Raji (cell line): ENCODE results near the gene C1GALT1.

Experiments used
- POLR2A ChIP-seq: IDR thresholded peaks from 2 replicates; pipeline ENCODE4 v1.6.1; 2011; ENCODE audit warnings: low read depth, low read length, control low read depth; ENCODE audit not compliant: insufficient read depth

C1GALT1 gene

DNA sequence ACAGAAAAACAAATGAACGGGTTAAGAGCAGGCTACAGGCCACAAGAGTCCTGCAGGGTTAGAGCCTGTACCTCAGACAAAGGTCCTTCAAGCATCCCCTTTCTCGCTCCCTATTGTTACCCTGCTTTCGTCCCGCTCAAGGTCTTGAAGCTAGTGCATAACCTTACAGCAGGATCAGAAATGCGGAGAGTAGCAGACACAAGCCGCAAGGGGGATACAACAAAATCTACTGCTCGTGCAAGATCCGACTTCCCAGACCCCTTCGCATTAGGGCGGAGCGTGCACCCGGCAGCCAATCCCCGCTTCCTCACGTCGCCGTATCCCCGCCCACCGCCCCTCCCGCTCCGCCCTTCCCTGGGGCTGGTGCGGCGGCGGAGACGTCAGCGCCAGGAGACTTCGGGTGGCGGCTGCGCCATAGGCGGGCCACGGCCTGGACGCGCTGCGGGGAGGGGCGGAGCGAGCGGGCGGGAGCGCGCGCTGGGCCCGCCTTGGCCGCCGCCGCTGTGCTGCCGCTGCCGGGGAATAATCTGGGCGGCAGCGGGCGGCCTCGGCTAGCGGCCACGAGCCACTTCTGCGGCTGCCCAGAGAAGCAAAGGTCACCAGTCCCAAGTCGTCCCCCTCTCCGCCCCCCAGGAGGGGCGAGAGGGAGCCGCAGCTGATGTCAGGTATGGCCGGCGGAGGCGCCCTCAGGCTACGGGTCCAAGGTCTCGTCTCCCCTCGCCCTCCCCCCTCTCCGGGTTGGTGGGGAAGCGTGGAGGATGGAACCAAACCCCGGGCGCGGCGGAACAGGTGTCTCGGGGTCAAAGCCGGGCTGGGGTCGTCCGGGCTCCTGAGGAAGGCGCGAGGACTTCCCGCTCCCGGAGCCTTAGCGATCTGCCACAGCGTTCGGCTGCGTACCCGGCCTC is at the start of gene C1GALT1:
C1GALT1 (plus strand) TSS at position 389 of the 905 bp plus-strand sequence. CDS start 51,776 bp downstream, outside the sequence.
- TF ChIP-seq POLR2A, result peak; percentile 91

GRCh38 chr7:7134046-7134445 is 48.3 kb upstream of the C1GALT1 start:
- TF ChIP-seq POLR2A, result no peak

DNA sequence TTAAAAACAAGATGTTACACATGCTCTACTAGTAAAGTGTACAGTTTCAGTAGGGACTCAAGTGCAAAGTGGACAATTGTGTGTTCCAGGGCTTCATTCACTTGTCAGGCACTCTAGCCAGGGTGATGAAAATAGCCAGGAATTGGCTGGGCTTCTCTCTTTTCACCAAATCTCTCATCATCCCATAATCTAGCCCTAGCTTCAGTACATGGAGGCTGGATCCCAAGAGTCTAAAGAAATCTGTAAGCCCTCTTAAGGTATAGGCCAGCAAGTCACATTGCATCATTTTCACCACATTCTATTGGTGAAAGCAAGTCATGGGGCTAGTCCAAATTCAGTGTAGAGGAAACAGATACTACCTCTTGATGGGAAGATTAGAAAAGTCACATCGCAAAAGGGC is 47.3 kb upstream of the C1GALT1 start:
- TF ChIP-seq POLR2A, result no peak

DNA sequence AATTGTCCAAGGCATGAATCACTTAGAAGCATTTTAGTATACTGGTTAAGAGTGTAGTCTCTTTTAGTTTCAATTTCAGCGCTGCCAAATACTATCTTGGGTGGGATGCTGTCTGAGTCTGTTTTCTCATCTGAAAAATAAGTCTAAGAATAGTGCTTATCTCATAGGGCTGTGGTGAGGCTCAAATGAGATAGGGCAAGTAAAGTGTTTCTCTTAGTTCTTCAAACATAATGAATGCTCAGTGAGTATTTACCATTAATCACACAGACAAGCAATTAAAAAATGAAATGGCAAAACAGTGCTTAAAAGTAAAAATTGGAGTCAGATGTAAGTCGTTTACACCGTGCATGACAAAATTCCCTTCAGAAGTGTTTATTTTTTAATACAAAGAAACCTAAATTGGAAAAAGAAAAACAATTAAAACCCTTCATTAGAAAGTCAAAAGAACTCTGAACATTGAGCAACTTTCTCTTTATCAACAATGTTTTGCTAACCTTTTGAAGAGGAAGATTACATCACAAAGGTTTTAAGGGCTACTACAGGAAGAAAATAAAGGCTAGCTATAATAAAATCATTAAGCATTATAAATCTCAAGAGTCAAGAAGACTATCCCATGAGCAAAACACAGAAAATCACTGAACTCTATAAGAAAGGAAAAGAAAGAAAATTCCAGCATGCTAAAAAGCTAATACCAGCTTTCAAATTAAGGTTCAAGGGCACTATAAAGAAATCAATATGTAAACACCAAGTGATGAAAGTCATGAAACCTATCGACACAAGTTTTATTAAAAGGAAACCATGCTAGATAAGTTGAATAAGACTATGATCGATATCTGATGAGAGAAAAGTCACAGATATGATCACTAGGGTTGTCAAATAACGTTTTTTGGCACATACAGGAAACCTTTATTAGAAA is 45.6 kb upstream of the C1GALT1 start:
- no peak for TF ChIP-seq POLR2A

GRCh38 chr7:7138897-7139296 is 43.4 kb upstream of the C1GALT1 start:
- no peak for TF ChIP-seq POLR2A

- no peak for TF ChIP-seq POLR2A
Measured at GRCh38 chr7:7146837-7147236, 35.5 kb upstream of the C1GALT1 start.

DNA sequence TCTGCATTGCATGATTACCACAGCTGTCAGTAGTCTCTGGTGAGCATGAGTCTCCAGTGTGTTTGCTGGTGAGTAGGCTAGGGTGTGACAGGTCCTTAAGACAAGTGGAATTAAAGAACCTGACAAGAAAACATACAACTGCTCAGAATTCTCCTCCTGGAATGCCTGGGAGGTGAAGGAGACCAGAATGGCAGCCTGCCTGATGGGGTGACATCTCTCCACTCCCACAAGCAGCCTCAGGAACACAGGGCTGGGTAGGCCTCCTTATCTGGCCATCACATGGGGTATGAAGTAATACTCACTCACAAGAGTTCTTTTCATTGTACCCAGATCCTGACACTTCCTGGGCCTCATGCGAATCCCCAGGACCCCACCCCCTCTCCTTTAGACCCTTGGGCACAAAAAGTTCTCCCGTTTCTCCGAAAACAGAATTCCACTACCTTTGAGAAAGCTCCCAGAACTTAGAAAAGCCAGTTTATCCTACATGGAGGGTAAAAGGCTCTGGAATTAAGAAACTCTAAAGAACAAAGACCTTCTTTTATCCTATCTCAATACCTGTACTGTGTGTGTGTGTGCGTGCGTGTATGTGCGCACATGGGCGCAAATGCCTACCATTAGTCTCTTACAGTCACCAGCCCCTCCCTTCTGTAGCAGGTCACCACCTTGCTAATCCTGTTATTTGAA is 33.4 kb upstream of the C1GALT1 start:
- TF ChIP-seq POLR2A, result no peak

DNA sequence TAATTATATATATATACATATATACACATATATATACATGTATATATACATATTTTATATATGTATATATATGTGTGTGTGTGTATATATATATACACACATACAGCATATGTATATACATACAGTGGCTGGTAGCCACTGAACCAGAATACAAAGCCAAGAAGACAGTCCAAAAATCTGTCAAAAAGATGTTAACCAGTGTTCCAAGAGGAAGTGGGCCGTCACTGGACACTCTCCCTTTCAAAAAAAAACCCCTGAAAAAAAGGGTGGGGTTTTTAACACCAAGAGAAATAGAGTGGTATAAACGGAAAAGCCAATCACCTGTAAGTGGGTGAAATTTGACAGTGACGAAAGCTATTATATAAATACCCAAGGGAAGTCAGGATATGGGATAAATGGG is 31.1 kb upstream of the C1GALT1 start:
- TF ChIP-seq POLR2A, result no peak

GRCh38 chr7:7151865-7152264 is 30.5 kb upstream of the C1GALT1 start:
- TF ChIP-seq POLR2A, result no peak

DNA sequence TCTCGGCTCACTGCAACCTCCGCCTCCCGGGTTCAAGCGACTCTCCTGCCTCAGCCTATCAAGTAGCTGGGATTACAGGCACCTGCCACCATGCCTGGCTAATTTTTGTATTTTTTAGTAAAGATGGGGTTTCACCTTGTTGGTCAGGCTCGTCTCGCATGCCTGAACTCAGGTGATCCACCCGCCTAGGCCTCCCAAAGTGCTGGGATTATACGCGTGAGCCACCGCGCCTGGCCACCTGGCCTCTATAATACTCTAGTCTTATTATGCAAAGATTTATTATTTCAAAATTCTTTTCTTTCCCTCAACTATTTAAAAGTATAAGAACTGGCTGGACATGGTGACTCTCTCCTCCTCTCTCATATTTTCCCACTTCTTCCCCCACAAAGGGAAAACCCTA is 30.0 kb upstream of the C1GALT1 start:
- TF ChIP-seq POLR2A, result no peak

DNA sequence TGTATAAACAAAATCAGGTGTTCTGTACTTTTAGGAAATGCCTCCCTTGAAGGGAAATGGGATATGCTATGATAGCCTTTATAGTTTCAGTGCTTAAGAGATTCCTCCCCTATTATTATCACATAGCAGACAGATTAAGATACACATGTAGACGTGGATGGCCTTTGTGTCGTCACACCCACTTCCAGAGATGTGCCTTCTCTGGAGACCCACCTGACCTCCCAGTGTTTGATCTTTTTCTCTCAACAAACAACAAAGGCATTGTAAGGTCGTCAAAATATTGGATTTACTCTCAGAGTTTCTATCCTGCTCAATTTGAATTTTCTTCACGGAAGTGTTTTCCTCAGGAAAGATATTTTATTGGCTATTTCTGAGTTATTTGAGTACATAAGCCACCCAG is 25.7 kb upstream of the C1GALT1 start:
- TF ChIP-seq POLR2A, result no peak

GRCh38 chr7:7157177-7157886 is 25.0 kb upstream of the C1GALT1 start:
- no peak for TF ChIP-seq POLR2A

GRCh38 chr7:7157887-7158271 is 24.5 kb upstream of the C1GALT1 start:
- TF ChIP-seq POLR2A, result no peak

DNA sequence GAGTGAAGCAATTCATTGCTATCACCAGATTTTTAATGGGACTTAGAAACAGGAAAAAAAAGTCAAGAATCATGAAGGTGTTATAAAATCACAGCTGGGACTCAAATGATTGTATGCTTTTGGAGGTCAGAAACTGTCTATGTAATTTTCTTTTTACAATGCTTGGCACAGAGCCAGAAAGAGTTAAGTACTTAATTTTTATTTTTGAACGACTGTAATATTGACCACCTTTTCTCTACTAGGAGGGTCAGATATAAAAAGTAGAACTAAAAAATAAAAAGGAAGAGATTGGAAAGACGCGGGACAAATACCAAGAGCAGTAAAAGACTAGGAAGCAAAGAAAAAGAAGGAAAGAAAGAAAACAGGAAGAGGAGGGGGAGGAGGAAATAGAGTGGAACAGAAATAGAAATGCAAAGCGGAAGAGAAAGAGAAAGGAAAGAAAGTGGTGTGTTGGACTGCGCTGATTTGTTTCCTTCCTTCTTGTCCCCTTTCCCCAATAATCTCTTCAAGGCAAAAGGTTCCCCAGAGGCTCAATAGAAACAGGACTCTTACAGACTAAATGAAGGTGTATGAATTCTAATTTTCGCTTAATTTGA is 23.2 kb upstream of the C1GALT1 start:
- TF ChIP-seq POLR2A, result no peak
